ENCODE data around the gene EPB41L2.

- TF ChIP-seq CTCF (IDR thresholded peaks at IDR 0.05 in 4 of 5, conservative IDR thresholded peaks at IDR 0.05 in 1 of 5) (peak; percentile 26 to 74 (median 48)), POLR2A (IDR thresholded peaks at IDR 0.05) (no peak)
These were observed 190.6 kb downstream of the EPB41L2 start for GRCh38 chr6:130872250-130873095.
